HG02884 (cell line): Measurements from ENCODE around the gene ANKMY1.
"Not testable (repeated sequence)": the region's sequence is repeated elsewhere in the genome, so short reads cannot be mapped to it uniquely, and the experiment has no call there.

ENCODE experiments used
- ATAC-seq: cut with Tn5 transposase; IDR thresholded peaks from one replicate; pipeline ENCODE4 v1.9.1; 2021; ENCODE audit warnings: mild to moderate bottlenecking, moderate library complexity; ENCODE audit not compliant: unreplicated experiment

Gene ANKMY1

DNA sequence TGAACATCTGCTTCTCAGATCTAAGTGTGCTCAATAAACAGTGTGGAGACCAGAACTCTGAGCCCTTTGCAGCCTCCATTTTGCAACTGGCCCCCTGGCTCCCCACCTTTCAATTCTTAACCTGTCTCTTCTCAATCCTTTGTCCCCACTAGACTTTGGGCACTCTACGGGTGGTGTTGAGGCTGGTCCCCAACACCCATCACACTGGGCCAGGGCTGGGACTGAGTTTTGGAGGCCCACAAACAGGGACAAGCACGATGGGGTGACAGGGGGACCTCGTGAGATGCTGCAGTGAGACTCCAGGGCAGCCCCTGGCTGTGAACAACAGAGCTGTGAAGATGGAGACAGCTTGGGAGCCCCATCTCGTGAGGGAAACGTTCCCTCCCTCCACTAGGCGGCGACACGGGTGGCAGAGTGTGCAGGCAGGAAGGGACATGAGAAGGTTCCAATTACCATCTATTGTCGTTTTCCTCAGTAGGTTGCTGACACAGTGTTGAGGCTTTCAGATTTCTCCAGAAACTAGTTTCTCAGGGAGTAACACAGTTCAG, 1.2 kb downstream of the ANKMY1 start:
- no peak for ATAC-seq

DNA sequence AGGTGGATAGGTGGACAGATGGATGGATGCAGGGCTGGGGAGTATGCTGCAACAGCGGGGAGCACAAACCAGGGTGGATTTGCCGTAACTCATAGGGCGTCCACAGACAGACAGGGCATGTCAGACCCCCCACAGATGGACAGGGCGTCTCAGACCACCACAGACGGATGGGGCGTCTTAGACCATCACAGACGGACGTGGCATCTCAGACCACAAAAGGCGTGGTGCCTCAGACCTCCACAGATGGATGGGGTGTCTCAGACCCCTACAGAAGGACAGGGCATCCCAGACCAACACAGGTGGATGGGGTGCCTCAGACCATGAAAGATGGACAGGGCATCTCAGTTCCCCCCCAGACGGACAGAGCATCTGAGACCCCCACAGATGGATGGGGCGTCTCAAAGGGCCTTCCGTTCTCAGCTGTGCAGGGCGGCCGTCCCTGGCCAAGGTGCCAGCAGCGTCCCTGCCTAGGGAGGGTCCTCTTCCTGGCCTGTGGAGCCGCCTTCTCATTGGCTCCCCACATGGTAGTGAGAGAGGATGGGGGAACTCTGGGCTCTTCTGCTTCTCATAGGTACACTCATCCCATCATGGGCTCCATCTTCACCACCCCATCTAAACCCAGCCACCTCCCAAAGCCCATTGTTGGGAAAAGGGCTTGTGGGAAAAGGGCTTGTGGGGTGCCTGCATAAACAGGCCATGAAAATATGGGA, 2.1 kb downstream of the ANKMY1 start:
- no peak for ATAC-seq

DNA sequence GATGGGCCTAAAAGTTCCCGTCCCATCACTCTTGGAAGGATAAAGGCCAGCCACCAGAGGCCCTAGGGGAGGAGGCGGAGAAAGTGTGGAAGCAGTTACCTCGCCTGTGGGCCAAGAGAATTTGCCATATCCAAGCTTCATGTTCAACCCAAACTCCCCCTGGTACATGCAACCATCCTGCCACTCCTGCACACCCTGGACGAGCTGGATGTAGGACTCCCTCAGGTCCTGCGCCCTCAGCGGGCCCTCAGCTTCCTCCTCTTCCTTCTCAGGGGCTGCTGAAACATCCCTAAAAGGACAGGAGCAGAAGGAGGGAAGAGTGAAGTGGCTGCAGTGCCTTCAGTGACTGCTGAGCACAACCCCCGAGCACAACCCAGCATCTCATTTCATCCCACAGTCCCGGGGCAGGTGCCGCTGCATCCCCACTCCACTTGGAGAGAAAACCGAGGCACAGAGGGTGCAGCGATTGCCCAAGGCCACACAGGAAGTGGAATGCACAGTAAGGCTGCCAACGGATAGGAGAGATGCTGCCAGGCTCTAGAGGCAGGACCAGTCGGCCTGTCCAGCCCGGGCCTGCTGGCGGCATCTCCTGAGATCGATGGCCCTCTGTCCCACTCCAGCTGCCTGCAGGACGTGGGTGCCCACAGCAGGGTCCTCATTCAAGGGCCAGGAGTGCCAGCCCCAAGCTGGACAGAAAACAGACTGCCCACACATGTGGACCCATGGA, 2.9 kb downstream of the ANKMY1 start:
- ATAC-seq, result no peak

- ATAC-seq, result no peak
Measured at GRCh38 chr2:240553956-240554480, 3.8 kb downstream of the ANKMY1 start.

- ATAC-seq, result no peak
Measured at GRCh38 chr2:240551811-240552210, 6.0 kb downstream of the ANKMY1 start.

DNA sequence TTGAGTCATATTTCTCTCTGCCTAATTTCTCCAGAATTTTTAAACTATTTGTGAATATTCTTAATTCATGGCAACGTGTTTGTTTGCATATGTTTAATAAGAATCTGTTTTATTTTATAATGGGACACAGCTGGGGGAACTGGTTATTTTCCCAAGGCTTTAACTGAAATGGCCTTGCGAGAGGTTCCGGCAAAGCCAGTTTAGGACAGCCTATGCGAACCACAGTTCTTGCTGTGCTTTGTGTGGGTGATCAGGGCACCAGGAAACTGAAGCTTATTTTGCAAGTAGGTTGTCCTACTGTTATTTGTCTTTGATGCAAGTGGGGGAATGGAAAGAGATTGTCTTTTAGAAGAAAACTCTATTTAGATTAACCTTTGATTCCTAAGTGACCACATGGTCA, 6.5 kb downstream of the ANKMY1 start:
- ATAC-seq, result no peak

DNA sequence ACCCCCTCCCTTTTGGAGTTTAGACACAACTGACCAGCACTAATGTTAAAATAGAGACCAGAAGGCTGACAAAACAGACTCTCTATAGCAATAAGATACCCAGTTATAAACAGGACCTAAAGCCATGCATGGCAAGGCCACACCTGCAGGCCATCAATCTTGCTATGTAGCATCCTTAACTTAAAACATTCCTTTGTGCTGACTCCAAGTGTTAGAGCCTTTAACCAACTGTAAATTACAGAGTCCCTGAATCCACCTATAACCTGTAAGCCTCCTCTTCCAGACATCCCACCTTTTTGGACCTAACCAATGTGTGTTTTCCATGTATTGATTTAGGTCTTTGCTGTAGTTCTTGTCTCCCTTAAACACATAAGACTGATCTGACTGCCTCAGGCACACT, 17.9 kb downstream of the ANKMY1 start:
- ATAC-seq, result no peak

DNA sequence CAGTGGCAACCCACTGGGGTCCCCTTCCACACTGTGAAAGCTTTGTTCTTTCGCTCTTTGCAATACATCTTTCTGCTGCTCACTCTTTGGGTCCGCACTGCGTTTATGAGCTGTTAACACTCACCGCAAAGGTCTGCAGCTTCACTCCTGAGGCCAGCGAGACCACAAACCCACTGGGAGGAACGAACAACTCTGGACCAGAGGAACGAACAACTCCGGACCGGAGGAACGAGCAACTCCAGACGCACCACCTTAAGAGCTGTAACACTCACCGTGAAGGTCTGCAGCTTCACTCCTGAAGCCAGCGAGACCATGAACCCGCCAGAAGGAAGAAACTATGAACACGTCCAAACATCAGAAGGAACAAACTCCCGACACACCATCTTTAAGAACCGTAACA, 18.7 kb downstream of the ANKMY1 start:
- ATAC-seq, result not testable (repeated sequence)

DNA sequence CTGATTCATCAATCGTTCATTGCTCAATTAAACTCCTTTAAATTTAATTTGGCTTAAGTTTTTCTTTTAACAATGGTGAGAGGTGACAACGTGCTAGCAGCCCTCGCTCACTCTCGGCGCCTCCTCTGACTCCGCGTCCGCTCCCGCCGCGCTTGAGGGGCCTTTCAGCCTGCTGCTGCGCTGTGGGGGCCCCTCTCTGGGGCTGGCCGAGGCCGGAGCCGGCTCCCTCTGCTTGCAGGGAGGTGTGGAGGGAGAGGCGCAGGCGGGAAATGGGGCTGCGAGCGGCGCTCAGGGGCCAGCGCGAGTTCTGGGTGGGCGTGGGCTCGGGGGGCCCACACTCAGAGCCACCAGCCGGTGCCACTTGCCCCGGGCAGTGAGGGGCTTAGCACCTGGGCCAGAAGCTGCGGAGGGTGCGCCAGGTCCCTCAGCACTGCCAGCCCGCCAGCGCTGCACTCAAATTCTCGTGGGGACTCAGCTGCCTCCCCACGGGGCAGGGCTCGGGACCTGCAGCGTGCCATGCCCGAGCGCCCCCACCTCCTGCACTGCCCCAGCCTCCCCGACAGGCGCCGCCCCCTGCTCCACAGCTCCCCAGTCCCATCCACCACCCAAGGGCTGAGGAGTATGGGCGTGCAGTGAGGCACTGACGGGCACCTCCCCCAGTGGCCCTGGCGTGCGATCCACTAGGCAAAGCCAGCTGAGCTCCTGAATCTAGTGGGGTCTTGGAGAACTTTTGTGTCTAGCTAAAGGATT, 19.6 kb downstream of the ANKMY1 start:
- ATAC-seq, result no peak

GRCh38 chr2:240532031-240532775, 25.6 kb downstream of the ANKMY1 start:
- ATAC-seq, result no peak

- no peak for ATAC-seq
Measured at GRCh38 chr2:240531038-240531437, 26.8 kb downstream of the ANKMY1 start.

DNA sequence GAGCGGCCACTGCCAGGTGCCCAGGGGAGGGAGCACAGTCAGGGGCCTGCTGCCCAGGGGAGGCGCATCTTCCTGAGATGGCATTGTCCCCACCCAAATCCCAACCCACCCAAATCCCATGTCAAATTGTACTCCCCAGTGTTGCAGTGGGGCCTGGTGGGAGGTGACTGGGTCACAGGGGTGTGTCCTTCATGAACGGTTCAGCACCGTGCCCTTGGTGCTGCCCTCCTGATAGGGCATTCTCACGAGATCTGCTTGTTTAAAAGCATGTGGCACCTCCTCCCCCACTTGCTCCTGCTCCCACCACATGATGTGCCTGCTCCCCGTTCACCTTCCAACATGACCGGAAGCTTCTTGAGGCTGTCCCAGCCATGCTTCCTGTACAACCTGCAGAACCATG, 27.6 kb downstream of the ANKMY1 start:
- no peak for ATAC-seq

DNA sequence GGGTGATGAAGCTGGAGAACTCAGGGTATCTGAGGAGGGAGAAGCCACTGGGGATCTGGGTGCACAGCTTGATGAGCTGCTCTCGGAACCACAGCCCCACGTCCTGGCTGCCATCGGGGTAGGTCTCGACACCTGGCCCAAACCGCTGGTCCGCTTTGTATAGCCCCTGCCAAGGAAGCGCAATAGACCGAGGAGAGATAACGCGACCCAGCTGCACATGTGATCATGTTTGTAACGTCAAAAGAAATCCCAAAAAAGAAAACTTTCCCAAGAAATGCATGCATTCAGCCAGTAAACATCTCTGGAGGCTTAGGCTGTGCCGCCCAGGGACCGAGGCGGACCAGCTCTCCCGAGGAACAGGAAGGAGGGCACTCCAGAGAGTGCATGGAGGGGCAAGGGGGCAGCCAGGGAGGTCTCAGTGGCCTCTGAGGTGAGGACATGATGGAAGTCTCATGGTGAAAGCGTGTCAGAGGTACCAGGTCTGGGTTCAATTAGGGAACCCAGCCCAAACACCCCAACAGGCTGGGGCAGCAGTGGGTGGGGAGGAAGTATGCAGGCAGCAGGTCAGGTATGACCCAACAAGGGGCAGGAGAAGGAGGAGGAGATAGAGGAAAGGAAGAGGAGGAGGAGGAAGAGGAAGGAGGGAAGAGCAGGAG, 28.3 kb downstream of the ANKMY1 start:
- ATAC-seq, result no peak

GRCh38 chr2:240528406-240529040, 29.3 kb downstream of the ANKMY1 start:
- ATAC-seq, result no peak

GRCh38 chr2:240527153-240527750, 30.5 kb downstream of the ANKMY1 start:
- no peak for ATAC-seq

- ATAC-seq, result no peak
Measured at GRCh38 chr2:240526521-240526920, 31.3 kb downstream of the ANKMY1 start.

DNA sequence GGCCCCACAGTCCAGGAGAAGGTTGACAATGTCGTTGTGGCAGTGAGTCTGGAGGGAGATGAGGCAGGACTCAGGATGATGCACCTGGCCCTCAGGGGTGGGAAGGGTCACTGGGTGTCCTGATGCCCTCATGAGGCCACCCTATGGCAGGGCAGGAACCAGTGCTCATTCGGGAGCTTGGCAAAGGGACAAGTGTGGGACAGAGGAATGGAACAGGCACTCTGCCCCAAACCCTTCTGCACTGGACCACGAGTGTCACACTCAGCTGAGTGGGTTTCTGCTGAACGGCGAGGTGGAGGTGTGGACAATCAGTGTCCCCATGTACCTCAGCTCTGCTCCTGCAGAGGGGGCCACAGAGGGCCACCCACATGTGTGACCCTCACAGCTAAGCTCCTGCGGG, 32.0 kb downstream of the ANKMY1 start:
- no peak for ATAC-seq

- ATAC-seq, result no peak
Measured at GRCh38 chr2:240524963-240525718, 32.6 kb downstream of the ANKMY1 start.
